ENCODE data around the gene RASGRF2. TPM values are rescaled to one million over a fixed set of nuclear protein-coding genes. Genes with fewer than 3 reads are reported as not detected.

RASGRF2 gene
- total and polyA plus RNA-seq, 2 of the 8 experiments (the other 6 are each of a cell fraction or from before 2014, with no cell fraction given): 2.6 to 29.5 TPM

DNA sequence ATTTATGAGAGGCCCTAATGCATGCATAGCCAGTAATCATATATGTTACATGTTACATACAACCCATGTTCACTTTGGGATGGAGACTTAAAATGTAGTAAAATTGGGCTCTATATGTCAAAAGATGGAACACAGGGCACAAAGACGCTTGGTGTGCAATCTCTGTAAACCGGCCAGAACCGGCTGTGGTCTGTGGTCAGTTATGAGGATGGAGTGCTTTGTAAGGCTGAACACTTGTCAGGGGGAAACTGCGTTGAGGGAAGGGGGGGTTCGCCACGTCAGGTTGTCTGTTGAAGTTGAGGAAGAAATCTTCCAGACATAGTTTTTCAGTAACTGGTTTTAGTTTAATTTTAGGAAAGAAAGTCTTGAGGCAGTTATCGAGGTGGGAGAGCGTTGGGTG, 270.3 kb downstream of the RASGRF2 start:
- no peaks in the 10 kb centered on the region for H3K9me3 ChIP-seq (ENCODE audit: insufficient read depth in 2 of 2, low read depth in 1 of 2, low read length in 1 of 2)
- H2AK5ac ChIP-seq (ENCODE audit: low read depth, low read length): no peak overlapping the region
- H4K8ac ChIP-seq (ENCODE audit: extremely low read depth, insufficient read depth, low read length): no peak overlapping the region
- H2BK20ac ChIP-seq (ENCODE audit: low read length): no peak overlapping the region
- DNase-seq (ENCODE audit: low read depth in 1 of 2, low spot score in 2 of 2) (no peak), FAIRE-seq (no peak)
- H2BK120ac ChIP-seq (replicated peaks; ENCODE audit: low read depth, low read length): no peak overlapping the region
- ChIA-PET POLR2A (ENCODE audit: partially characterized antibody) (no interaction called here), CTCF (ENCODE audit: partially characterized antibody) (no interaction called here)
- no peak overlapping the region for H4K91ac ChIP-seq (replicated peaks; ENCODE audit: insufficient read length, low read length)
- no peak overlapping the region for H3K18ac ChIP-seq (ENCODE audit: extremely low read depth, low read length)
- no peak overlapping the region for H3K9ac ChIP-seq (replicated peaks in 1 of 4; ENCODE audit: extremely low read depth in 1 of 4, low read depth in 3 of 4, low read length in 3 of 4)
- no peaks in the 10 kb centered on the region; the same call in 1 of the 2 replicates for H3K79me1 ChIP-seq (ENCODE audit: low read depth, low read length)
- no peaks in the 10 kb centered on the region for H4K20me1 ChIP-seq (replicated peaks in 1 of 2; ENCODE audit: control insufficient read depth in 1 of 2, insufficient read depth in 2 of 2, low read length in 2 of 2)
- H4K5ac ChIP-seq (ENCODE audit: insufficient read length, low read depth, low read length): no peak overlapping the region
- no peak overlapping the region for H3K27ac ChIP-seq (ENCODE audit: low read depth, low read length)
- H2AFZ ChIP-seq (ENCODE audit: low read length): no peak overlapping the region
- WGBS, 2 experiments (ENCODE audit: extremely low coverage in 1 of 2, insufficient coverage in 1 of 2, insufficient read length in 1 of 2, insufficient replicate concordance in 2 of 2, low coverage in 1 of 2, low lambda C conversion rate in 2 of 2, missing lambda C conversion rate in 1 of 2): 79% methylated on average over 8 of the region's 8 CpGs; no CpG with 5 or more reads in 1 of the 2 experiments
- no peak overlapping the region for H3K14ac ChIP-seq (ENCODE audit: insufficient read length)
- H3K36me3 ChIP-seq (ENCODE audit: control insufficient read depth in 2 of 4, insufficient read depth in 4 of 4, low read length in 3 of 4): no peaks in the 10 kb centered on the region
- H2BK12ac ChIP-seq (ENCODE audit: low read depth, low read length): no peak overlapping the region
- H2BK5ac ChIP-seq (ENCODE audit: low read depth, low read length): no peak overlapping the region
- H3K23ac ChIP-seq (ENCODE audit: insufficient read length): no peak overlapping the region
- H2BK15ac ChIP-seq (ENCODE audit: low read length): no peak overlapping the region
- no peak overlapping the region for H3K4ac ChIP-seq (replicated peaks; ENCODE audit: insufficient read length, low read depth, low read length)
- peaks cover 3 to 15% (median 5%) of the 10 kb centered on the region in 4 experiments for H3K4me1 ChIP-seq (replicated peaks in 1 of 4; ENCODE audit: control insufficient read depth in 3 of 4, insufficient read depth in 4 of 4, low read length in 3 of 4)
- no peaks in the 10 kb centered on the region for H3K79me2 ChIP-seq (ENCODE audit: control insufficient read depth in 1 of 2, insufficient read depth in 2 of 2, low read length in 2 of 2)
- no peak overlapping the region for H3K56ac ChIP-seq (replicated peaks; ENCODE audit: insufficient read length, low read depth, low read length)
- peaks cover 2% of the 10 kb centered on the region; the same call in 1 of the 2 replicates for H3K23me2 ChIP-seq (ENCODE audit: low read depth, low read length)
- no peak overlapping the region for H3K4me2 ChIP-seq (ENCODE audit: insufficient read depth in 1 of 2, low read depth in 2 of 2, low read length in 2 of 2)
- no peaks in the 10 kb centered on the region for H3K27me3 ChIP-seq (replicated peaks in 1 of 4; ENCODE audit: control insufficient read depth in 3 of 4, extremely low read depth in 1 of 4, insufficient read depth in 3 of 4, low read length in 3 of 4)
- no peak overlapping the region for H3K4me3 ChIP-seq (ENCODE audit: extremely low read depth in 1 of 4, insufficient read depth in 2 of 4, low read depth in 3 of 4, low read length in 4 of 4)
- TF ChIP-seq HDAC2 (IDR thresholded peaks at IDR 0.05; ENCODE audit: borderline replicate concordance in 1 of 2, low read depth in 2 of 2, low read length in 2 of 2) (no peak), SAP30 (IDR thresholded peaks at IDR 0.05; ENCODE audit: insufficient read depth, insufficient replicate concordance, low read length) (no peak), POLR2A (IDR thresholded peaks at IDR 0.05; ENCODE audit: control extremely low read depth in 1 of 2, low read depth in 2 of 2, low read length in 2 of 2) (no peak), EGR1 (IDR thresholded peaks at IDR 0.05; ENCODE audit: borderline replicate concordance, low read depth, low read length) (no peak), YY1 (IDR thresholded peaks at IDR 0.05; ENCODE audit: low read depth, low read length) (no peak), BCL11A (IDR thresholded peaks at IDR 0.05; ENCODE audit: low read depth in 2 of 2, low read length in 2 of 2) (no peak), NANOG (IDR thresholded peaks at IDR 0.05; ENCODE audit: insufficient read depth, low read depth, low read length, poor library complexity, severe bottlenecking) (no peak), KDM4A (IDR thresholded peaks at IDR 0.05; ENCODE audit: low read depth, low read length, severe bottlenecking) (no peak)
- TF ChIP-seq, protein P1, sequence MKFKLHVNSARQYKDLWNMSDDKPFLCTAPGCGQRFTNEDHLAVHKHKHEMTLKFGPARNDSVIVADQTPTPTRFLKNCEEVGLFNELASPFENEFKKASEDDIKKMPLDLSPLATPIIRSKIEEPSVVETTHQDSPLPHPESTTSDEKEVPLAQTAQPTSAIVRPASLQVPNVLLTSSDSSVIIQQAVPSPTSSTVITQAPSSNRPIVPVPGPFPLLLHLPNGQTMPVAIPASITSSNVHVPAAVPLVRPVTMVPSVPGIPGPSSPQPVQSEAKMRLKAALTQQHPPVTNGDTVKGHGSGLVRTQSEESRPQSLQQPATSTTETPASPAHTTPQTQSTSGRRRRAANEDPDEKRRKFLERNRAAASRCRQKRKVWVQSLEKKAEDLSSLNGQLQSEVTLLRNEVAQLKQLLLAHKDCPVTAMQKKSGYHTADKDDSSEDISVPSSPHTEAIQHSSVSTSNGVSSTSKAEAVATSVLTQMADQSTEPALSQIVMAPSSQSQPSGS (IDR thresholded peaks at IDR 0.05; ENCODE audit: low read length): no peak

Data from H1 (cell line).